Neural crest cell (in vitro differentiated cells): Measurements from ENCODE around the gene FRMD4B. TPM values are rescaled to one million over a fixed set of nuclear protein-coding genes. Genes with fewer than 3 reads are reported as not detected.

Experiments
- DNase-seq: peaks from one replicate; pipeline ENCODE4 v3.0.0; 2021; ENCODE audit warnings: low read depth, mixed read lengths, low spot score
- H3K27ac Mint-ChIP-seq: one replicate; pipeline ENCODE4 v1.8.0; 2021; ENCODE audit warnings: mild to moderate bottlenecking, mixed read lengths; ENCODE audit not compliant: unreplicated experiment
- H3K27me3 Mint-ChIP-seq: 2 replicates; pipeline ENCODE4 v1.8.0; 2021; ENCODE audit warnings: low read depth, mild to moderate bottlenecking, mixed read lengths
- H3K36me3 Mint-ChIP-seq: 2 replicates; pipeline ENCODE4 v1.8.0; 2021; ENCODE audit warnings: low read depth, mild to moderate bottlenecking, mixed read lengths
- H3K4me1 Mint-ChIP-seq: 2 replicates; pipeline ENCODE4 v1.8.0; 2021; ENCODE audit warnings: mixed read lengths
- H3K4me3 Mint-ChIP-seq: one replicate; pipeline ENCODE4 v1.8.0; 2021; ENCODE audit warnings: mild to moderate bottlenecking, mixed read lengths
- H3K9me3 Mint-ChIP-seq: 2 replicates; pipeline ENCODE4 v1.8.0; 2021; ENCODE audit warnings: mixed read lengths
- total RNA-seq: library from RNA; stranded (reverse); gene quantifications from 2 replicates; pipeline ENCODE4 v1.2.1, GENCODE V29; 2021
- TF ChIP-seq, protein P1 (sequence below): fragments of 200-600 bp; sonication (generic); conservative IDR thresholded peaks from 2 replicates; pipeline ENCODE4 v1.5.0; 2021; ENCODE audit warnings: antibody characterized with exemption, mild to moderate bottlenecking

FRMD4B gene
- total RNA-seq, 1 donor from 2014 or later, result 17.2 TPM

DNA sequence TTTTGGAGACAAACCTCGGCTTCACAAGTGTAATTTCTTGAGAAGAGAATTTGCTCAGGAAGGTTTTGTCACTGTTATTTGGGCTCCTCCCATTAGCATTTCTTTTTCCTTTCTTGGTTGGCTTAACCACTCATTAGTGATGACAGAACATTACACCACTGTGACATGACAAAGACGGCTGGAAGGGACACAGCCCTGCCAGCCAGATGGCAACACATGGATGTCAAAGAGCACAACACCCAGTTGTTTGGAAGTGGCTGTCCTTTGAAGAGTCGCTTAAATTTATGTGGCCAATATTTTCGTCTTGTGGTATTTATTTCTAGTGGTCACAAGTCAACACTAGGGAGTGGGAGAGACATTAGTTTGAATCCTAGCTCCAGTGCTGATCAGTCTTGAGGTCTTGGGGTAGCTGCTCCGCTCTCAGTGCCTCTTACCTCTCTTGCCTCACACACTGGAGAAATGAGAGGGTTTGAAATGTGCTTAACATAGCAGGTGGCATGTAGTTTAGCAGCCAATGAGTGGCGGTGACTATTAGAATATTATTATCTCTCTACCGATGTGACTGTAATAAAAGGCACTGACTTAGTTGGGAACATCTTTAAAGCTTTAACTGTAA is 92.8 kb downstream of the FRMD4B start:
- Mint-ChIP-seq H3K4me1 (peaks cover 71% of the 10 kb centered on the region), H3K4me3 (no peak overlapping the region), H3K36me3 (no peaks in the 10 kb centered on the region), H3K27ac (no peak overlapping the region), H3K9me3 (no peaks in the 10 kb centered on the region), H3K27me3 (no peaks in the 10 kb centered on the region)
- TF ChIP-seq, protein P1, sequence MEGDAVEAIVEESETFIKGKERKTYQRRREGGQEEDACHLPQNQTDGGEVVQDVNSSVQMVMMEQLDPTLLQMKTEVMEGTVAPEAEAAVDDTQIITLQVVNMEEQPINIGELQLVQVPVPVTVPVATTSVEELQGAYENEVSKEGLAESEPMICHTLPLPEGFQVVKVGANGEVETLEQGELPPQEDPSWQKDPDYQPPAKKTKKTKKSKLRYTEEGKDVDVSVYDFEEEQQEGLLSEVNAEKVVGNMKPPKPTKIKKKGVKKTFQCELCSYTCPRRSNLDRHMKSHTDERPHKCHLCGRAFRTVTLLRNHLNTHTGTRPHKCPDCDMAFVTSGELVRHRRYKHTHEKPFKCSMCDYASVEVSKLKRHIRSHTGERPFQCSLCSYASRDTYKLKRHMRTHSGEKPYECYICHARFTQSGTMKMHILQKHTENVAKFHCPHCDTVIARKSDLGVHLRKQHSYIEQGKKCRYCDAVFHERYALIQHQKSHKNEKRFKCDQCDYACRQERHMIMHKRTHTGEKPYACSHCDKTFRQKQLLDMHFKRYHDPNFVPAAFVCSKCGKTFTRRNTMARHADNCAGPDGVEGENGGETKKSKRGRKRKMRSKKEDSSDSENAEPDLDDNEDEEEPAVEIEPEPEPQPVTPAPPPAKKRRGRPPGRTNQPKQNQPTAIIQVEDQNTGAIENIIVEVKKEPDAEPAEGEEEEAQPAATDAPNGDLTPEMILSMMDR, result no peak
- DNase-seq, result no peak

DNA sequence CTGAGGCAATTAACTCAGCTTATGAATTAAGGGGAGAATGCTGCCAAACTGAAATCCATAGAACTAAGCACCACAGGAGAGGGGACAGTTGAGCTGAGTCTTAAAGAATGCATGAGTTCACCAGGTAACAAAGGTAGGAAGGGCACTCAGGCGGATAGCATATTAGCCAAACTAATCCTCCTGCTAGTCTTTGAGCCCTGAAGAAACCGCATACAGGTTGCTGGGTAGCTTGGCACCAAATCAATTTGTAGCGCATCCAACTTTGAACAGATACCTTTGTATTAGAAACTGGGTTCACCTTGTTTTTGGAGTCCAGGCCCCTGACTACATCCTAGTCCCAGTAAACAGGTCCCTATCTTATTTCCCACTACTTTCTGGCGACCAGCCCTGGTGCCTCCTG is 93.7 kb downstream of the FRMD4B start:
- no peak overlapping the region for H3K27ac Mint-ChIP-seq
- H3K4me1 Mint-ChIP-seq, result peaks cover 78% of the 10 kb centered on the region
- no peak for DNase-seq

DNA sequence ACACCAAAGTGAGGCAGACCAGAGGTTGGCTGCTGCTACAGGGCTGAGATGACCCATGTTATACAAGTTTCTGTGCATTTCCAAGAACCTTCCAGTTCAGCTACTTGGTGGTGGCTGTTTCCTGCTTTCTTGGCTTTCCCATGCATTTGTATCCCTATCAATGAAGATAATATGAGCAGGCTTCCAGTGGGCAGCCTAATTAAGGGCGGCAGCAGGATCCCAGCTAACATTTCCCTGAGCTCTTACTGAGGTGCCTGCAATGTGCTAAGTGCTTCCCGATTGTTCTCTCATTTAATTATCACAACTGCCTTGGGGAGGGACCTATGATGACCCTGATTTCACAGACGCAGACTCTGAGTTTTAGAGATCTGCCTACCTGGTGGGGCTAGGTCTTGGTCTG is 95.5 kb downstream of the FRMD4B start:
- TF ChIP-seq, protein P1, result no peak
- H3K4me1 Mint-ChIP-seq, result peaks cover 63% of the 10 kb centered on the region
- H3K27me3 Mint-ChIP-seq, result no peaks in the 10 kb centered on the region
- H3K4me3 Mint-ChIP-seq, result no peak overlapping the region
- no peak overlapping the region for H3K27ac Mint-ChIP-seq
- H3K36me3 Mint-ChIP-seq, result peaks cover 2% of the 10 kb centered on the region
- no peaks in the 10 kb centered on the region for H3K9me3 Mint-ChIP-seq
- no peak for DNase-seq

More for the DNA sequence above, 93.7 kb downstream of the FRMD4B start:
- Mint-ChIP-seq H3K27me3 (no peaks in the 10 kb centered on the region), H3K9me3 (no peaks in the 10 kb centered on the region), H3K4me3 (no peak overlapping the region), H3K36me3 (no peaks in the 10 kb centered on the region)
- TF ChIP-seq, protein P1, result no peak

DNA sequence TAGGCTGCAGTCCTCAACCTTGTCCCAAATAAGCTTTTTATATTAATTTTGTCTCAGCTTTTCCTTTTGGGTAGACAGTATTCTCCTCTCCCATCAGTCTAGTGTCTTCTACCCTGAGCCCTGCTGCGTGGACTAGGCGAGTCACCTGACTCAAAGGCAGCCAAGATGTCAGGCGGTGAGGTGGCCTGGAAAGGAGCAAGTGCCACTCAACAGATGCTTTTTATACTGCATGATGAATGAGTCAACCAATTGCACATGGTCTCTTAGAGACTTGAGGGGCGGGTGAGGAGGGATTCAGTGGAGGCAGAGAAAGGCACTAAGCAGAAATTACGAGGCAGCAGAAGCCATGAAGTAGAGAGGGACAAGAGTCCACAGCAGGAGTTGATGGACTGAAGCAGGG is 95.9 kb downstream of the FRMD4B start:
- Mint-ChIP-seq H3K9me3 (no peaks in the 10 kb centered on the region), H3K27ac (peak overlapping the region; percentile 78), H3K27me3 (no peaks in the 10 kb centered on the region), H3K4me3 (no peak overlapping the region), H3K4me1 (peaks cover 61% of the 10 kb centered on the region), H3K36me3 (peaks cover 2% of the 10 kb centered on the region)
- TF ChIP-seq, protein P1, result no peak
- no peak for DNase-seq

DNA sequence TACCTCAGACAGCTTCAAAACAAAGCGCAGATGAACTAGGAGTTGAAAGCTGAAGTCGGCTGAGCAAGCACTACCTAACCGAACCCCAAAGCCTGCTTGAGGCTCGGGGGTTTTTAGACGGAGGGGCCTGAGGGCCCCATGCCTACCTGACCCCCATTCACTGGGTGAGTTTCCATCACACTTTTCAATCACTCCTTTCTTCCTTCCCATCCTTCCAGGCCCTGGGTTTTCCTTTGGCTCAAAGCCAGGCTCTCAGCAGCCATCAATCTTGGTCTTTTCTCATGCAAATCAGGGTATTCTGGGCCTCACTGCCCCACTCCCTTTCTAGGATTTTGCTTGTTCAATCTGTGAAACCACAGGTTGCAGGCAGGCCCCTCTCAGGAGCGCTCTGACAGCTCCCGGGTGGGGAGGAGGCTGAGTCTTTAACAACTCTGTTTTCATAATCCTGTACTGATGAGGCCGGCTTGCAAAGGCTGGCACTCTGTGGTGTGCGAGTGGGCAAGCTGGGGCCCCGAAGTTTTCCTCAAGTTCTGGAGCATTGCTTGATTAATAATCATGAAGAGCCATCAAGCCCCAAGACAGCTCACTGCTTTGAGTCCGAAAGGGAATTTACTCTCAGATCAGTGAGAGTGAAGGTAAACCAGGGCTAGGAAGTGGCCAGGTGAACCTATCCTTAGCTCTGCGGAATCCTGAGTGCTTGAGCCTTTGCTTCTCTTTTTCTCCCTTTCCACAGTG is 97.6 kb downstream of the FRMD4B start:
- DNase-seq, result peak; percentile 23
- H3K4me1 Mint-ChIP-seq, result peaks cover 60% of the 10 kb centered on the region
- H3K36me3 Mint-ChIP-seq, result peaks cover 2% of the 10 kb centered on the region
- no peaks in the 10 kb centered on the region for H3K27me3 Mint-ChIP-seq
- peak overlapping the region; percentile 94 for H3K27ac Mint-ChIP-seq
- peak overlapping the region; percentile 36 for H3K4me3 Mint-ChIP-seq
- TF ChIP-seq, protein P1, result no peak
- no peaks in the 10 kb centered on the region for H3K9me3 Mint-ChIP-seq
